ENCODE data around the gene ANKRD13B.

The ANKRD13B gene

GRCh38 chr17:29624586-29624985 lies 31.7 kb downstream of the ANKRD13B start:
- Histone ChIP-seq H3K36me3 (ENCODE audit: control insufficient read depth, insufficient read depth, low read length) (no peaks in the 10 kb centered on the region), H3K27ac (no peak overlapping the region), H3K4me3 (ENCODE audit: low read depth, low read length) (no peak overlapping the region), H3K4me1 (peaks cover 45% of the 10 kb centered on the region), H2AFZ (no peak overlapping the region), H3K9ac (no peak overlapping the region), H3K9me3 (ENCODE audit: control insufficient read depth, low read length) (no peaks in the 10 kb centered on the region), H3K4me2 (ENCODE audit: low read length) (no peak overlapping the region), H3K79me2 (no peaks in the 10 kb centered on the region), H3K27me3 (ENCODE audit: control insufficient read depth, insufficient read depth, low read length) (no peaks in the 10 kb centered on the region)
- no peak for TF ChIP-seq CTCF (IDR thresholded peaks at IDR 0.05)

GRCh38 chr17:29625037-29625750 lies 32.3 kb downstream of the ANKRD13B start:
- H3K27ac ChIP-seq = no peak overlapping the region
- no peak overlapping the region for H3K4me2 ChIP-seq (ENCODE audit: low read length)
- H3K79me2 ChIP-seq = no peaks in the 10 kb centered on the region
- H3K9me3 ChIP-seq (ENCODE audit: control insufficient read depth, low read length) = no peaks in the 10 kb centered on the region
- H3K4me3 ChIP-seq (ENCODE audit: low read depth, low read length) = no peak overlapping the region
- no peak for TF ChIP-seq CTCF (IDR thresholded peaks at IDR 0.05)
- no peaks in the 10 kb centered on the region for H3K36me3 ChIP-seq (ENCODE audit: control insufficient read depth, insufficient read depth, low read length)
- H3K4me1 ChIP-seq = peaks cover 42% of the 10 kb centered on the region
- no peaks in the 10 kb centered on the region for H3K27me3 ChIP-seq (ENCODE audit: control insufficient read depth, insufficient read depth, low read length)
- H3K9ac ChIP-seq = no peak overlapping the region
- H2AFZ ChIP-seq = no peak overlapping the region

GRCh38 chr17:29627951-29628350 lies 35.0 kb downstream of the ANKRD13B start:
- Histone ChIP-seq H3K4me3 (ENCODE audit: low read depth, low read length) (no peak overlapping the region), H3K36me3 (ENCODE audit: control insufficient read depth, insufficient read depth, low read length) (no peaks in the 10 kb centered on the region), H2AFZ (no peak overlapping the region), H3K27ac (peak overlapping the region; percentile 48), H3K27me3 (ENCODE audit: control insufficient read depth, insufficient read depth, low read length) (no peaks in the 10 kb centered on the region), H3K9ac (no peak overlapping the region), H3K4me1 (peaks cover 42% of the 10 kb centered on the region), H3K79me2 (no peaks in the 10 kb centered on the region), H3K4me2 (ENCODE audit: low read length) (peak overlapping the region; percentile 27), H3K9me3 (ENCODE audit: control insufficient read depth, low read length) (no peaks in the 10 kb centered on the region)
- TF ChIP-seq CTCF (IDR thresholded peaks at IDR 0.05) = no peak

- Histone ChIP-seq H3K27ac (peak overlapping the region; percentile 21), H3K79me2 (no peaks in the 10 kb centered on the region), H3K36me3 (ENCODE audit: control insufficient read depth, insufficient read depth, low read length) (no peaks in the 10 kb centered on the region), H3K4me2 (ENCODE audit: low read length) (no peak overlapping the region), H3K27me3 (ENCODE audit: control insufficient read depth, insufficient read depth, low read length) (no peaks in the 10 kb centered on the region), H3K9ac (no peak overlapping the region), H3K9me3 (ENCODE audit: control insufficient read depth, low read length) (no peaks in the 10 kb centered on the region), H3K4me1 (peaks cover 35% of the 10 kb centered on the region), H2AFZ (no peak overlapping the region), H3K4me3 (ENCODE audit: low read depth, low read length) (no peak overlapping the region)
- TF ChIP-seq CTCF (IDR thresholded peaks at IDR 0.05) = no peak
Measured at GRCh38 chr17:29628644-29629043, 35.7 kb downstream of the ANKRD13B start.

GRCh38 chr17:29629839-29630238 lies 36.9 kb downstream of the ANKRD13B start:
- Histone ChIP-seq H3K9me3 (ENCODE audit: control insufficient read depth, low read length) (no peaks in the 10 kb centered on the region), H3K27me3 (ENCODE audit: control insufficient read depth, insufficient read depth, low read length) (no peaks in the 10 kb centered on the region), H3K79me2 (no peaks in the 10 kb centered on the region), H3K36me3 (ENCODE audit: control insufficient read depth, insufficient read depth, low read length) (no peaks in the 10 kb centered on the region), H3K9ac (no peak overlapping the region), H3K4me1 (peaks cover 26% of the 10 kb centered on the region), H3K4me3 (ENCODE audit: low read depth, low read length) (no peak overlapping the region), H3K4me2 (ENCODE audit: low read length) (no peak overlapping the region), H3K27ac (no peak overlapping the region), H2AFZ (no peak overlapping the region)
- TF ChIP-seq CTCF (IDR thresholded peaks at IDR 0.05) = no peak

Measured in parathyroid adenoma (tissue), 2 donors.